ENCODE data around the gene PRDM16.

- TF ChIP-seq CTCF (IDR thresholded peaks at IDR 0.05) (no peak), MAX (IDR thresholded peaks at IDR 0.05; ENCODE audit: low read depth) (no peak), RFX5 (IDR thresholded peaks at IDR 0.05; ENCODE audit: low read length) (no peak), TAF1 (IDR thresholded peaks at IDR 0.05; ENCODE audit: borderline replicate concordance, low read depth, low read length) (no peak), EP300 (IDR thresholded peaks at IDR 0.05; ENCODE audit: borderline replicate concordance in 1 of 2, low read depth in 1 of 2, low read length in 1 of 2) (no peak), POLR2AphosphoS5 (IDR thresholded peaks at IDR 0.05; ENCODE audit: low read depth, low read length) (no peak), CHD2 (IDR thresholded peaks at IDR 0.05; ENCODE audit: low read length, partially characterized antibody) (no peak), JUND (IDR thresholded peaks at IDR 0.05) (no peak), ELF1 (IDR thresholded peaks at IDR 0.05) (no peak), FOXM1 (IDR thresholded peaks at IDR 0.05; ENCODE audit: low read depth) (no peak), FOXJ3 (CRISPR knock-in tag; IDR thresholded peaks at IDR 0.05) (no peak), YY1 (IDR thresholded peaks at IDR 0.05; ENCODE audit: low read depth) (no peak), GATA2 (CRISPR knock-in tag; IDR thresholded peaks at IDR 0.05) (no peak)
Measured at GRCh38 chr1:3171761-3172160, 102.8 kb downstream of the PRDM16 start.

Measured in SK-N-SH (cell line).